ENCODE data around the gene ANGPTL2. TPM values are rescaled to one million over a fixed set of nuclear protein-coding genes. Genes with fewer than 3 reads are reported as not detected.

The ANGPTL2 gene
- total RNA-seq, 1 donor from 2014 or later: 17.5 TPM

DNA sequence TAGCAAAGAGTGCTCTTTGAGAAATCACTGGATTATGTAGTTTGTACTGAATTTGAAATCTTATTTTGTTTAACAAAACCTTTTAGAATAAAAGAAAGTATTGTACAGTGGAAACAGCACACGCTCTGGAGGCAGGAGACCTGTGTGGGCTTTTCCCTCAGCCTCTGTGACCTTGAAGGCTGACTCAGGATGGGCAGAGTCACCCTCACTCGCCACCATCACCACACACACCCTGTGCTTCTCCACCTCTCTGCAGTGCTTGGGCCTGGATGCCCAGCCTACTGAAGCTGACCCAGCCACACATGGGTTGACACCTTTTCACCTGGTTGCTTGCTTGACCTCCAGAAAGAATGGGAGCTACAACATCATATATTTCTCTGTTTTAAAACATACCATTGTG lies 19.6 kb downstream of the ANGPTL2 start:
- no peak overlapping the region for H2AFZ ChIP-seq (ENCODE audit: low read depth, low read length)
- H3K27ac Mint-ChIP-seq (ENCODE audit: unreplicated experiment): no peak overlapping the region
- no peak overlapping the region for H3K9ac ChIP-seq (ENCODE audit: low read length)
- no peak for DNase-seq (ENCODE audit: low read depth)
- H3K79me2 ChIP-seq (ENCODE audit: insufficient read depth, low read length): no peaks in the 10 kb centered on the region
- no peak for FAIRE-seq
- H3K9me3 ChIP-seq (ENCODE audit: insufficient read depth, low read depth, low read length): no peaks in the 10 kb centered on the region
- H3K27ac ChIP-seq (ENCODE audit: low read depth, low read length): no peak overlapping the region
- no peaks in the 10 kb centered on the region for H3K4me1 Mint-ChIP-seq (ENCODE audit: low read depth, unreplicated experiment)
- H3K27me3 Mint-ChIP-seq (ENCODE audit: low read depth, unreplicated experiment): peaks cover 13% of the 10 kb centered on the region
- peaks cover 20% of the 10 kb centered on the region for H3K27me3 ChIP-seq (ENCODE audit: insufficient read depth, low read length)
- no peaks in the 10 kb centered on the region for H3K36me3 ChIP-seq (ENCODE audit: insufficient read depth, low read length)
- no peak overlapping the region for H3K4me3 Mint-ChIP-seq (ENCODE audit: unreplicated experiment)
- H3K4me2 ChIP-seq (ENCODE audit: low read length): no peak overlapping the region
- peaks cover 6% of the 10 kb centered on the region for H4K20me1 ChIP-seq (ENCODE audit: insufficient read depth, low read length)
- H3K9me3 Mint-ChIP-seq (ENCODE audit: unreplicated experiment): no peaks in the 10 kb centered on the region
- H3K36me3 Mint-ChIP-seq (ENCODE audit: low read depth, unreplicated experiment): peaks cover 12% of the 10 kb centered on the region
- H3K4me3 ChIP-seq (ENCODE audit: insufficient read depth, low read depth, low read length): no peak overlapping the region
- H3K4me1 ChIP-seq (ENCODE audit: insufficient read depth, low read length): no peaks in the 10 kb centered on the region
- TF ChIP-seq EZH2 (IDR thresholded peaks at IDR 0.05; ENCODE audit: insufficient read depth, low read length) (no peak), CTCF (IDR thresholded peaks at IDR 0.05; ENCODE audit: insufficient read depth, low read depth, low read length) (no peak)

- Mint-ChIP-seq H3K4me3 (ENCODE audit: unreplicated experiment) (no peak overlapping the region), H3K27me3 (ENCODE audit: low read depth, unreplicated experiment) (peaks cover 13% of the 10 kb centered on the region), H3K27ac (ENCODE audit: unreplicated experiment) (no peak overlapping the region), H3K9me3 (ENCODE audit: unreplicated experiment) (no peaks in the 10 kb centered on the region), H3K36me3 (ENCODE audit: low read depth, unreplicated experiment) (peaks cover 12% of the 10 kb centered on the region), H3K4me1 (ENCODE audit: low read depth, unreplicated experiment) (no peaks in the 10 kb centered on the region)
- H3K36me3 ChIP-seq (ENCODE audit: insufficient read depth, low read length): no peaks in the 10 kb centered on the region
- peak; percentile 34 for DNase-seq (ENCODE audit: low read depth)
- no peaks in the 10 kb centered on the region for H3K79me2 ChIP-seq (ENCODE audit: insufficient read depth, low read length)
- no peak for TF ChIP-seq CTCF (IDR thresholded peaks at IDR 0.05; ENCODE audit: insufficient read depth, low read depth, low read length)
- no peak for TF ChIP-seq EZH2 (IDR thresholded peaks at IDR 0.05; ENCODE audit: insufficient read depth, low read length)
- no peak for FAIRE-seq
- H2AFZ ChIP-seq (ENCODE audit: low read depth, low read length): no peak overlapping the region
- H3K27ac ChIP-seq (ENCODE audit: low read depth, low read length): no peak overlapping the region
- peaks cover 26% of the 10 kb centered on the region for H3K27me3 ChIP-seq (ENCODE audit: insufficient read depth, low read length)
- no peaks in the 10 kb centered on the region for H3K9me3 ChIP-seq (ENCODE audit: insufficient read depth, low read depth, low read length)
- H3K9ac ChIP-seq (ENCODE audit: low read length): no peak overlapping the region
- H3K4me2 ChIP-seq (ENCODE audit: low read length): no peak overlapping the region
- no peak overlapping the region for H3K4me3 ChIP-seq (ENCODE audit: insufficient read depth, low read depth, low read length)
- H3K4me1 ChIP-seq (ENCODE audit: insufficient read depth, low read length): no peaks in the 10 kb centered on the region
- H4K20me1 ChIP-seq (ENCODE audit: insufficient read depth, low read length): peaks cover 6% of the 10 kb centered on the region
Observed at GRCh38 chr9:127102176-127102575, 20.3 kb downstream of the ANGPTL2 start.

- no peak overlapping the region for H3K4me3 ChIP-seq (ENCODE audit: insufficient read depth, low read depth, low read length)
- H3K36me3 ChIP-seq (ENCODE audit: insufficient read depth, low read length): no peaks in the 10 kb centered on the region
- FAIRE-seq (no peak), DNase-seq (ENCODE audit: low read depth) (no peak)
- Mint-ChIP-seq H3K27ac (ENCODE audit: unreplicated experiment) (no peak overlapping the region), H3K4me3 (ENCODE audit: unreplicated experiment) (no peak overlapping the region), H3K4me1 (ENCODE audit: low read depth, unreplicated experiment) (no peaks in the 10 kb centered on the region), H3K36me3 (ENCODE audit: low read depth, unreplicated experiment) (peaks cover 9% of the 10 kb centered on the region), H3K27me3 (ENCODE audit: low read depth, unreplicated experiment) (peaks cover 12% of the 10 kb centered on the region), H3K9me3 (ENCODE audit: unreplicated experiment) (no peaks in the 10 kb centered on the region)
- H3K27me3 ChIP-seq (ENCODE audit: insufficient read depth, low read length): peaks cover 33% of the 10 kb centered on the region
- no peak overlapping the region for H2AFZ ChIP-seq (ENCODE audit: low read depth, low read length)
- H4K20me1 ChIP-seq (ENCODE audit: insufficient read depth, low read length): peaks cover 6% of the 10 kb centered on the region
- H3K9me3 ChIP-seq (ENCODE audit: insufficient read depth, low read depth, low read length): no peaks in the 10 kb centered on the region
- no peak overlapping the region for H3K9ac ChIP-seq (ENCODE audit: low read length)
- H3K4me1 ChIP-seq (ENCODE audit: insufficient read depth, low read length): no peaks in the 10 kb centered on the region
- TF ChIP-seq EZH2 (IDR thresholded peaks at IDR 0.05; ENCODE audit: insufficient read depth, low read length) (no peak), CTCF (IDR thresholded peaks at IDR 0.05; ENCODE audit: insufficient read depth, low read depth, low read length) (no peak)
- no peaks in the 10 kb centered on the region for H3K79me2 ChIP-seq (ENCODE audit: insufficient read depth, low read length)
- H3K4me2 ChIP-seq (ENCODE audit: low read length): no peak overlapping the region
- H3K27ac ChIP-seq (ENCODE audit: low read depth, low read length): no peak overlapping the region
Observed at GRCh38 chr9:127099664-127100063, 22.8 kb downstream of the ANGPTL2 start.

Measured in astrocyte (in vitro differentiated cells and primary cell).